Measurements from ENCODE around the gene CELF4.

The CELF4 gene

GRCh38 chr18:37533647-37534584, 31.7 kb downstream of the CELF4 start:
- Histone ChIP-seq H3K36me3 (ENCODE audit: control insufficient read depth, low read depth, low read length) (no peaks in the 10 kb centered on the region), H3K9ac (ENCODE audit: low read length) (no peak overlapping the region), H3K9me3 (ENCODE audit: control insufficient read depth, low read depth, low read length) (no peaks in the 10 kb centered on the region), H3K4me3 (ENCODE audit: low read length) (no peak overlapping the region), H3K4me1 (ENCODE audit: control insufficient read depth, low read depth, low read length) (peaks cover 6% of the 10 kb centered on the region), H3K27ac (ENCODE audit: low read length) (no peak overlapping the region), H3K27me3 (ENCODE audit: control insufficient read depth, insufficient read depth, low read length) (peaks cover 15% of the 10 kb centered on the region)

DNA sequence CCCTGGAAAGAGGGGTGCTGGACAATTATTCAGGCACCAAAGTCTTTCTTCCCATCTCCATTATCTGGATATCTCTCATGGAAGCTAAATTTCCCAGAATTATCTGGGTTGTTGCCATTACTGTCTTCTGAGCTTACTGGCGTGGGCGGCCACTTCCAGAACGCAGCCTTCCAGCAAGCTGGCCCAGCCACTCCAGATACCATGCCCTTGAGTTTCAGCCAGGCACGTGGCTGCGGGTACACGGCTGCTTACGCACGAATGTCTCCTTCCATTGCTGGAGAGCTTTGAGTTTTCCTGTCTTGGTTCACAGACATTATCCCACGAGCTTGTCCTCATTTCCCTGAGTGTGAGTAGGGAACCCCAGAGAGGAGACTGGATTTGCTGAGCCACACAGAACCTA, 32.7 kb downstream of the CELF4 start:
- Histone ChIP-seq H3K9me3 (ENCODE audit: control insufficient read depth, low read depth, low read length) (no peaks in the 10 kb centered on the region), H3K36me3 (ENCODE audit: control insufficient read depth, low read depth, low read length) (no peaks in the 10 kb centered on the region), H3K9ac (ENCODE audit: low read length) (no peak overlapping the region), H3K27me3 (ENCODE audit: control insufficient read depth, insufficient read depth, low read length) (peaks cover 8% of the 10 kb centered on the region), H3K4me1 (ENCODE audit: control insufficient read depth, low read depth, low read length) (peaks cover 3% of the 10 kb centered on the region), H3K4me3 (ENCODE audit: low read length) (no peak overlapping the region), H3K27ac (ENCODE audit: low read length) (no peak overlapping the region)

DNA sequence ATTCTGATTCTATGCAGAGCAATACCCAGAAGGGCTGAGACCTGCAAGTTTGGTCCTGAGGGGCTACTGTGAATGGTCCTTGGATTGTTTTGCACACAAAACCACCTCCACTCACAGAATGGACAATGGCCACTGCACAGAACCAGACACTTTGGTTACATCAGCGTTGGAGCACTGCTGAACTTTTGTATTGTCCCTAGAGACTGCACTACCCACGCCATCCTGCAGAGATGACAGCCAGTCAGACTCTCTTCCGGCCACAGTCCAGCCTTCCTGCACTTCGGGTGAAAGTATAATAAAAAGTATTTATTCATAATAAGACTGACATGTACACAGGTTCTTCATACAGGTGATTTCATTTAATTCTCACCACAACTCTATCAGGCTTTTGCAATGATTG, 35.7 kb downstream of the CELF4 start:
- H3K27me3 ChIP-seq (ENCODE audit: control insufficient read depth, insufficient read depth, low read length) = peaks cover 9% of the 10 kb centered on the region
- H3K4me3 ChIP-seq (ENCODE audit: low read length) = no peak overlapping the region
- no peaks in the 10 kb centered on the region for H3K9me3 ChIP-seq (ENCODE audit: control insufficient read depth, low read depth, low read length)
- H3K9ac ChIP-seq (ENCODE audit: low read length) = no peak overlapping the region
- no peaks in the 10 kb centered on the region for H3K36me3 ChIP-seq (ENCODE audit: control insufficient read depth, low read depth, low read length)
- H3K4me1 ChIP-seq (ENCODE audit: control insufficient read depth, low read depth, low read length) = peaks cover 14% of the 10 kb centered on the region
- no peak overlapping the region for H3K27ac ChIP-seq (ENCODE audit: low read length)

DNA sequence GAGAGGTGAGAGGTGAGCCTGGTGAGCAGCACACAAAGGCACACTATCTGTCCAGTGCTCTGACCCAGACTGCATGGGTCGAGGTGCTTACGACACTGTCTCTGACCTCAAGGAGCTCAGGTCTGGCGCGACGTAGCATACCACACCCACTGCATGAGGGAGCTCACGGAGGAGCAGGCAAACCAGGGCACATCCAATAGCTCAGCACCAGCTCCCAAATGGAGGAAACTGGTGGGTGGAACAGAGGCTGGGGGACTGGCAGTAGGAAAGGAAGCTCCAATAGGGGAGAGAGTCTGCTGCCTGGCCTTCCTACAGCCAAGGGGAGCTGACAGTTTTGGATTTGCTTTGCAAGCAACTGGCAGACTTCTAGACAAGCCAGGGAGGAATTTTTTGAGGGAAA, 36.3 kb downstream of the CELF4 start:
- H3K36me3 ChIP-seq (ENCODE audit: control insufficient read depth, low read depth, low read length) = no peaks in the 10 kb centered on the region
- no peak overlapping the region for H3K4me3 ChIP-seq (ENCODE audit: low read length)
- no peak overlapping the region for H3K9ac ChIP-seq (ENCODE audit: low read length)
- peaks cover 15% of the 10 kb centered on the region for H3K4me1 ChIP-seq (ENCODE audit: control insufficient read depth, low read depth, low read length)
- H3K27me3 ChIP-seq (ENCODE audit: control insufficient read depth, insufficient read depth, low read length) = peaks cover 12% of the 10 kb centered on the region
- no peaks in the 10 kb centered on the region for H3K9me3 ChIP-seq (ENCODE audit: control insufficient read depth, low read depth, low read length)
- no peak overlapping the region for H3K27ac ChIP-seq (ENCODE audit: low read length)

DNA sequence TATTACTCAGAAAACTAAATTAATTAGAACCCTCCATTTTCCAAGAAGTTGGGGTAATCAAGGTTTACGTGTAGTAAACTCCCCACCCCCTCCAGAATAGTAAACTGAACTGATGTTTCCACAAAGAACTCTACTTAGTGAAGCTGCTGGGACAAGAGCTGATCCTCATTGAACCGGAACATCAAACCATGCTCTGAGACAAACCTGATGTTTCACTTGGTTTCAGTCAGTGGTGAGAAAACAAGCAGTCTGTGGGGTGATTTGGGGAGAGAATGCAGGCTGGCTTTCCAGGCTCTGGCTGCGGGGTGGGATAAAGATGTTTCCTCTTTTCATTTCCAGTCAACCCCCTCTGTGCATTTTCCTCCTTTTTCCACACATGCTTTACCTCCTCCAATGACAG, 38.2 kb downstream of the CELF4 start:
- Histone ChIP-seq H3K36me3 (ENCODE audit: control insufficient read depth, low read depth, low read length) (no peaks in the 10 kb centered on the region), H3K27ac (ENCODE audit: low read length) (no peak overlapping the region), H3K9ac (ENCODE audit: low read length) (no peak overlapping the region), H3K4me3 (ENCODE audit: low read length) (no peak overlapping the region), H3K9me3 (ENCODE audit: control insufficient read depth, low read depth, low read length) (no peaks in the 10 kb centered on the region), H3K4me1 (ENCODE audit: control insufficient read depth, low read depth, low read length) (peaks cover 15% of the 10 kb centered on the region), H3K27me3 (ENCODE audit: control insufficient read depth, insufficient read depth, low read length) (peaks cover 27% of the 10 kb centered on the region)

- H3K9ac ChIP-seq (ENCODE audit: low read length) = no peak overlapping the region
- peaks cover 27% of the 10 kb centered on the region for H3K27me3 ChIP-seq (ENCODE audit: control insufficient read depth, insufficient read depth, low read length)
- peak overlapping the region; percentile 47 for H3K4me3 ChIP-seq (ENCODE audit: low read length)
These were observed 40.4 kb downstream of the CELF4 start for GRCh38 chr18:37525262-37525585.

GRCh38 chr18:37524498-37525261, 40.9 kb downstream of the CELF4 start:
- peaks cover 15% of the 10 kb centered on the region for H3K4me1 ChIP-seq (ENCODE audit: control insufficient read depth, low read depth, low read length)
- H3K27ac ChIP-seq (ENCODE audit: low read length) = no peak overlapping the region
- no peaks in the 10 kb centered on the region for H3K36me3 ChIP-seq (ENCODE audit: control insufficient read depth, low read depth, low read length)
- peak overlapping the region; percentile 39 for H3K9ac ChIP-seq (ENCODE audit: low read length)
- peak overlapping the region; percentile 47 for H3K4me3 ChIP-seq (ENCODE audit: low read length)
- no peaks in the 10 kb centered on the region for H3K9me3 ChIP-seq (ENCODE audit: control insufficient read depth, low read depth, low read length)
- peaks cover 27% of the 10 kb centered on the region for H3K27me3 ChIP-seq (ENCODE audit: control insufficient read depth, insufficient read depth, low read length)

More at GRCh38 chr18:37525262-37525585, 40.4 kb downstream of the CELF4 start:
- H3K27ac ChIP-seq (ENCODE audit: low read length) = no peak overlapping the region
- no peaks in the 10 kb centered on the region for H3K36me3 ChIP-seq (ENCODE audit: control insufficient read depth, low read depth, low read length)
- peaks cover 15% of the 10 kb centered on the region for H3K4me1 ChIP-seq (ENCODE audit: control insufficient read depth, low read depth, low read length)
- H3K9me3 ChIP-seq (ENCODE audit: control insufficient read depth, low read depth, low read length) = no peaks in the 10 kb centered on the region

DNA sequence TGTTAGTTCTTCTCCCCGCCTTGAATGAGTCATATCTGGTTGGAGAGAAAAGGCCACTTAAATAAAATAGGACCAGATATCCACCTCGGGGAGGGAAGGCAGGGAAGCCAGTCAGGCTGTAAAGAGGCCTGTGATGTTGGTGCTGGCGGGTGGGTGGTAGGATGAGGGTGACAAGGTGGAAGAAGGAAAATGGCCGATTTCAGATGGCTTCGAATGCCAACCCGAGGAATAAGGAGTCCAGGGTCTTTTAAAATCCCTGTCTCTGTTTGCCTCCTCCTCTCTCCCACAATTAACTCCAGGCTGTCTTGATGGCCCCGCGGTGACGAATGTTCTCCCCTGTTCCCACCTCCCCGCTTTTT, 41.5 kb downstream of the CELF4 start:
- H3K9me3 ChIP-seq (ENCODE audit: control insufficient read depth, low read depth, low read length) = no peaks in the 10 kb centered on the region
- H3K4me1 ChIP-seq (ENCODE audit: control insufficient read depth, low read depth, low read length) = peaks cover 15% of the 10 kb centered on the region
- no peaks in the 10 kb centered on the region for H3K36me3 ChIP-seq (ENCODE audit: control insufficient read depth, low read depth, low read length)
- H3K27me3 ChIP-seq (ENCODE audit: control insufficient read depth, insufficient read depth, low read length) = peaks cover 27% of the 10 kb centered on the region
- H3K9ac ChIP-seq (ENCODE audit: low read length) = no peak overlapping the region
- peak overlapping the region; percentile 47 for H3K4me3 ChIP-seq (ENCODE audit: low read length)
- H3K27ac ChIP-seq (ENCODE audit: low read length) = no peak overlapping the region

- peaks cover 15% of the 10 kb centered on the region for H3K4me1 ChIP-seq (ENCODE audit: control insufficient read depth, low read depth, low read length)
- no peaks in the 10 kb centered on the region for H3K36me3 ChIP-seq (ENCODE audit: control insufficient read depth, low read depth, low read length)
- H3K27me3 ChIP-seq (ENCODE audit: control insufficient read depth, insufficient read depth, low read length) = peaks cover 27% of the 10 kb centered on the region
- H3K27ac ChIP-seq (ENCODE audit: low read length) = no peak overlapping the region
- H3K9ac ChIP-seq (ENCODE audit: low read length) = no peak overlapping the region
- H3K4me3 ChIP-seq (ENCODE audit: low read length) = no peak overlapping the region
- no peaks in the 10 kb centered on the region for H3K9me3 ChIP-seq (ENCODE audit: control insufficient read depth, low read depth, low read length)
These were observed 43.8 kb downstream of the CELF4 start for GRCh38 chr18:37521510-37522465.

DNA sequence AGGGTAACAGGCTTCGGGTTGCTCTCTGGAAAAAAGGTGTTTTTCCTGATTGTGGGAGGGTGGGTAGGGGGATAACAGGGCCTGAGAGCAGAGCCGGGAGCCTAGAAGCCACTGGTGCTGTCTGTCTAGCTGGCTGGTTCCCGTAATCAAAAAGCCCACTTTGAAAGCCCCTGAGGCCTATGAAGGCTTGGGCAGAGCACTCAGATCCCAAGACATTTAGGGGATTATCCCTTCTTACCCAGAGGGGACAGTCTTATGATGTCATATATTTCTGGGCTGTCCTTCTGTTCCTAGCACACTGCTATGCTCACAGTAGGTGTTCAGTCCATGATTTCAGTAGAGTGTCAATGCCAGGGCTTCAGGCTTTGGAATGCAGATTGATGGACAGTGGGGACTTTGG, 45.1 kb downstream of the CELF4 start:
- peaks cover 24% of the 10 kb centered on the region for H3K27me3 ChIP-seq (ENCODE audit: control insufficient read depth, insufficient read depth, low read length)
- no peaks in the 10 kb centered on the region for H3K9me3 ChIP-seq (ENCODE audit: control insufficient read depth, low read depth, low read length)
- no peak overlapping the region for H3K4me3 ChIP-seq (ENCODE audit: low read length)
- H3K9ac ChIP-seq (ENCODE audit: low read length) = no peak overlapping the region
- H3K4me1 ChIP-seq (ENCODE audit: control insufficient read depth, low read depth, low read length) = peaks cover 7% of the 10 kb centered on the region
- H3K36me3 ChIP-seq (ENCODE audit: control insufficient read depth, low read depth, low read length) = no peaks in the 10 kb centered on the region
- H3K27ac ChIP-seq (ENCODE audit: low read length) = no peak overlapping the region

DNA sequence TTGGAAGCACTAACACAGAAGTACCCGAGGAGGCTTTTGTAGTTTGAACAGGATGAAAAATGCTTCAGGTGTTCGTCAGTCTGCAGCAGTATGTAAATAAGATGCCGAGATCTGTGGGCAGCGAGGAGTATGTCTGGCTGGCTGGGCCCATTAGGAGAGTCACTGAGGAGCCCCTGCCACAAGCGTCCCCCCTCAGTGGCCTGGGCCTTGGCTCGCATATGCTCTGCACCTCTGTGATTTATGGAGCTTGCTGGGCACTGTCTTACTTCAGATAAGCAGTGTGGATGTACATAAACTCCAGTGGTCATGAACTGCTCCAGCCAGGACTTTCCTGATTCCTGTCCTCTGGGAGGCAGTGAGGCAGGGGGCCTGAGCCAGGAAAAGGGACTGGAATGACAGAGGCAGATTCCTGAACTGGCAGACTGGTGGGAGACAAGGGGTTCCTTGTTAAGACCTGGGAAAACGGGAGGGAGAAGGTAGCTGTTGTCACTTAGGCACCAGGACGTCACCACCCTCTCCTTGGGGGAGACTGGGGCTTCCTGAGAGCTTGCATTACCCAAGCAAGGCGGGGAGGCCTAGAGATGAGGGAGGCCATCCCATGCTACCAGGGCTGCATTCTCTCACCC, 46.0 kb downstream of the CELF4 start:
- peaks cover 16% of the 10 kb centered on the region for H3K27me3 ChIP-seq (ENCODE audit: control insufficient read depth, insufficient read depth, low read length)
- no peak overlapping the region for H3K27ac ChIP-seq (ENCODE audit: low read length)
- H3K36me3 ChIP-seq (ENCODE audit: control insufficient read depth, low read depth, low read length) = no peaks in the 10 kb centered on the region
- no peak overlapping the region for H3K4me3 ChIP-seq (ENCODE audit: low read length)
- no peaks in the 10 kb centered on the region for H3K9me3 ChIP-seq (ENCODE audit: control insufficient read depth, low read depth, low read length)
- H3K9ac ChIP-seq (ENCODE audit: low read length) = no peak overlapping the region
- no peaks in the 10 kb centered on the region for H3K4me1 ChIP-seq (ENCODE audit: control insufficient read depth, low read depth, low read length)

Measured in iPS-18a (cell line).